GM19025 (cell line): Measurements from ENCODE around the gene CLMN.

Experiments used
- ATAC-seq: cut with Tn5 transposase; IDR thresholded peaks from one replicate; pipeline ENCODE4 v1.9.1; 2021; ENCODE audit warnings: mild to moderate bottlenecking, low read depth, moderate library complexity; ENCODE audit not compliant: unreplicated experiment

Gene CLMN

DNA sequence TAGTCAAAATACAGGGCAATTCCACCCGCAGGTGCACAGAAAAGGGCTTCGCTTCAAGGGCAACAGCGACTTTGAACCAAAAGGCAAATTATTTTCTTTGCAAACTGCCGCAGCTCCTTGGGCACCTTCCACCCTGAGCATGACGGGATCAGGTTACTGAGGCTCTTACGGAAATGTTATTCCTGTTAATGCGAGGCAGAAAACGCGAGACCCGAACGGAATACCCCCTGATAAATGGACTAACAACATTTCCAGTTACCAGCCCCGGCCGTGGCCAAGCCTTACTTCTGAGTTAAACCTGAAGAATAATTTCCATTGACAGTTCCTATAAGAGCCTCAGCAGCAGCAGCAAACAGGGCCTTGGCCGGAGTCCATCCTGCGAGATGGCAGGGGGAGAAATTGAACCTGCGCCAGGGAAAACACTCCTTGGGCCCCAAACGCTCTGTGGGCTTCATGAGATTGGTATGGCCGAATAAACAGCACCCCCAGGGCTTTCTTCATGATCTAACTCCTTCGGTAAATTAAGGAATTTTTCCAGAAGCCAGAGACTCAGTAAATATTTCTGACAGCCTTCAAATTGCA lies 92.3 kb downstream of the CLMN start:
- no peak for ATAC-seq

DNA sequence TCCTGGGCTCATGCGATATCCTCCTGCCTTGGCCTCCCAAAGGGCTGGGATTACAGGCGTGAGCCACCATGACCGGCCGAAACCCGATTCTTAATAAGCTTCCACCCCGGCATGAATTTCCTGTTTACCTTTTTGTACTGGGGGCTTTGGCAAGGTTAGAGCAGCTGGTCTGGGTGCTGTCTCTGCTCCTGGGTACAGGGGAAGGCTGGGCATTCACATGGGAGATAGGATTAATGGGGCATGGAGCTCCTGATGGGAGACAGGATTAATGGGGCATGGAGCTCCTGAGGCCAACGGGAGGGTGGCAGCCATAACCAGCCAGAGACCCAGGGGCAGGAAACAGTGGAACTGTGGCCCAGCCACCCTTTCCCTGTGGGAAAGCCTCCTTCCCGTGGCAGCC lies 92.9 kb downstream of the CLMN start:
- ATAC-seq, result no peak

DNA sequence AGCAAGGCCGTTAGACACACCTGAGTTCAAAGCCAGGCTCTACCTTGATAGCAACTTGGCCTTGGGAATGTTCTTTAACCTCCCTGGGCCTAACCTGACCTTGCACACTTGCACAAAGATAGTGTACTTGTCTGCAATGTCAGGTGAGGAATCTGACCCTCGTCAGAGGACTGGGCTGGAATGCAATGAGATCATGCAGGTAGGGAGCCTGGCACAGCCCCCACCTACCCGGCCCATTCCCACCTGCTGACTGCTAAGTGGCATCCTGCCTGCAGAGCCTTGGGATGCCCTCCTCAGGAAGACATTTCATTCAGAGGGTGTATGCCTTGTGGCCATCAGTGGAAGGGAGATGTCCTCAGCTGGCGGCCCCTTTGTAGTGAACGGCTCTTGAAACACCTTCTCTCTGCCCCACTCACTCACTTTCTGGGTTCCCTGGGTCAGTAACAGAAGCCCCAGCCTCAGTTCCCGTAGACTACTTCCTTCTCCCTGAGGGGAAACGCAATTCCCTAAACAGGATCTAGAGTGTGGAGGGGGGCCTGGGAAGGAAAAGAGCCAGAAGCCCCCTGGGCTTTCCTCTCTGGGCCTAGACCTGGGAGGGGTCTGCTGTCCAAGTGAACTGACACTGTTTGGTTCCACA lies 94.3 kb downstream of the CLMN start:
- no peak for ATAC-seq

DNA sequence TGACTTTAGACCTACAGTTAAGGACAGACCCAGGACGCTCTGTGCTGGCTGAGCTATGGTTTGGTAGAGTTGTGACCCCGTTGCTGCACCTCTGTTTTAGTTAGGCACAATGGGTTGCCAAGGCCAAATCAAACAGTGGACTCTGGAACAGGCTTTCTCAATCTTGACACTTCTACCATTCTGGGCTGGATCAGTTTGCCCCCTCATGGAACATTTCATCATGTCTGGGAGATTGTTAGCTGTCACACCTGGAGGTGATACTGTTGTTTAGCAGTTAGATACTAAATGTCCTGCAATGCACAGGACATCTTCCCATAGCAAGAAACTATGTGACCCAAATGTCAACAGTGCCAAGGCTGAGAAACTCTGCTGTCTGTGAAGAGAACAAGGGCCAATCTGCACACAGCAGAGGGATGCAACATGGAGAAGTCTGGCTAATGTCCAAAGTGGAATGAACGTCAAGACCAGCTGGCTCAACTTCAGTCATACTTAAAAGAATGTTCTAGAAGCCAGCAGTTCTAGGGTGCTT lies 96.8 kb downstream of the CLMN start:
- no peak for ATAC-seq

DNA sequence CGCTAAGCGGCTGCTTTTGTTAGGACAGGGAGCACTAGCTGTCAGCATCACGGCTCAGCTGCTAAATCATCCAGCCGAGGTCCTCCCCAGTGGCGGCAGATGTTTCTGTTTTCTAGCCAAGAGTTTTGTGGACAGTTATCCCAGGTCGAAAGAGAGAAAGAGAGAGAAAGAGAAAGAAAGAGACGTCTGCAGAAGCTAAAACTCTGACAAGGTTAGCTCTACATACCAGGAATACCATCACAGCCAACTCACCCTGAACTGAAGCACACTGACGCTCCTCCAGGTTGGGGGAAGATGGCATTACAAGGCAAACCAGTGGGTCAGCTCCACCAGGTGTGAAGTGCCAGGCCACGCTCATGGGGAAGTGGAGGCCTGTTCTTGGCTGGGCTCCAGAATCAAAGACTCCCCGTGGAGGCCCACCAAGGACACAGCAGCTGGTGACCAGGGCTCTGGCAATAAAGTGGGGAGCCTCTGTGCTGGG lies 97.5 kb downstream of the CLMN start:
- ATAC-seq, result no peak

DNA sequence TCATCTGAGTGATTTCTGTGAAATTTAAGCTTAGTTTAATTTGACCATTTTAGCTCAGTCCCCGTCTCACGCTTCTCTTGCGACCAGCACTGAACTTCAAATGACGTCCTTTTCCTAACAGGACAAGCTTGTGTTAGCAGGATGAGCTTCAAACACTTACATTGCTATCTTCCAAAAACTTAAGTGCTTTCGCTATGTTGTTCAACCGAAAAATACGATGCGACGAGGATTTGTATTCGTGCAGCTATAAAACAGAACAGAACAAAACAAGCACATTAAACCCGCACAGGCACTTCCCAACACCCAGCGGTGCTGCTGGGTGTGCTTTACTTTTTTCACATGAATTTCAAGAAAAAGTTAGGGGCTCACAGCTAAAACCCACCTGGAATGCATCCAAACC lies 98.2 kb downstream of the CLMN start:
- no peak for ATAC-seq

DNA sequence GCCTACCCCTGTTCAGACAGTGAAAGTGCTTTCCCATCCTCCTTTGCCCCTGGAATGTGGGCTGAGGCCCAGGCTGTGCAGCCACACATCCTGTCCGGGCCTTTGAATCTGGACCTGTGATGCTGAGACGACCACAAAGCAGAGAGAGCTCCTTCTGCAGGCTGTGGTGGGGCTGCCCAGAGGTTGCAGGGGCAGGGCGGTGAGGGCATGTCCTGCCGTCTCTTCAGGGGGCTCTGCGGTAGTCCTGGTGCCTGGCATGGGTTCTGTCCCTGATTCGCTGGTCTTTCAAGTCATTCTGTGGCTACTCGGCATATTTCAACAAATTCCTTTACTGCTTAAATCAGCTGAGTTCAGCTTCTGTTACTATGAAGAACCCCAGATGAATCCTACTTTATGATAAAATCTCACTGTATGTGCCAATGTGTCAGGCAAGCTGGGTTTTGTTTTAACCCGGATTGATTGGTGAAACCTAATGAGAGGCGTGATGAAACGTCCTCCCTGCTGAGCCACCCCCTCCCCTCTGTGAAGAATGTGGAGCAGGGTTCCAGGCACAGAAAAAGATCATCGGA lies 99.0 kb downstream of the CLMN start:
- no peak for ATAC-seq

DNA sequence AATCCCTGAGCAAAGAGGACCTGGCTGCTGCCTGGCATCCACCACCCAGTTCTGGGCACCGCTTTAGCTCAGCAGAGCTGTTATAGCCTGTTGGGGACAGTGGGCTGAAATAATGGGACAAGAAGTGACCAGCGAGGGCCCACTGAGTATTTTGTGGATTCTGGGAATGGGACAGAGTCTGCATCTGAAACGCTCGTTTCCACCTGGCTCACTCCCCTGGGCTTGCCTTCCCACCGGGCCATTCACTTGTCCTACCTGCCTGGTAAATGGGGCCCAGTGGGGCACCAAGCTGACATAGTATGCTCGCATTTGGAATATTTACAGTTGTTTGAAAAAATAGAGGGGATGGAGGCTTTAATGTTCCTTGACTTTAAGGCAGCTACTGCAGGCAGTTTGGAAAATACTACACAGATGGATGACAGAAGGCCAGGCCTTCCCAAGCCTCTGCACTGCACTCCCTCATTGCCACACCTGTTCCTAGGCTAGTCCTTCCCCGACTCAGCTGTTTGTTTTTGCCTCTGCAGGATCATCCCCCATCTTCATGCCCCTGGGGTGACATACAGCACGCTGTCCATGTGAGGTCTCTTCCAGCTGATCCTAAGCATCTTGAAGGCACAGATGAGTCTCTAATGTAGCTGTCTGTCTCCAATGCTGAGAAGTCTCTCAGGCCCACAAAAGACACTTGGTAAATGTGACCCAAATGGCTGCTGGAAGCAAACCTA lies 101.1 kb downstream of the CLMN start:
- no peak for ATAC-seq

DNA sequence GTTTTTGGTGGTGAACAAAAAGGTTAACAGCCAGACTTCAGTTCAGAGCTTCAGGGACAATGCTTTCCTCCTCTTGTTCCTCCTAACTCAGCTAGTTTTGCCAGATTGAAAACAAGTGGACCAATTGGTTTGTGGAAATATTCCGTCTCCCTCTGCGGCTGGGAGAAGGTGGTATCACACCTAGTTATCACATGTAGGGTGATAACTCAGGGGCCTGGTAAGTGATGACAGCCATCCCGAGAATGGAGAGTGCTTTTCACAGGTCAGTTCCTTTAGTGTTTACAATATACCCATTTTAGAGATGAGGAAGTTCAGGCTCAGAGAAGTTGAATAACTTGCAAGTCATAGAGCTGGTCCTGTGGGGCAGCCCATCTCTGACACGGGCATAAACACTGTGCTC lies 101.7 kb downstream of the CLMN start:
- no peak for ATAC-seq

DNA sequence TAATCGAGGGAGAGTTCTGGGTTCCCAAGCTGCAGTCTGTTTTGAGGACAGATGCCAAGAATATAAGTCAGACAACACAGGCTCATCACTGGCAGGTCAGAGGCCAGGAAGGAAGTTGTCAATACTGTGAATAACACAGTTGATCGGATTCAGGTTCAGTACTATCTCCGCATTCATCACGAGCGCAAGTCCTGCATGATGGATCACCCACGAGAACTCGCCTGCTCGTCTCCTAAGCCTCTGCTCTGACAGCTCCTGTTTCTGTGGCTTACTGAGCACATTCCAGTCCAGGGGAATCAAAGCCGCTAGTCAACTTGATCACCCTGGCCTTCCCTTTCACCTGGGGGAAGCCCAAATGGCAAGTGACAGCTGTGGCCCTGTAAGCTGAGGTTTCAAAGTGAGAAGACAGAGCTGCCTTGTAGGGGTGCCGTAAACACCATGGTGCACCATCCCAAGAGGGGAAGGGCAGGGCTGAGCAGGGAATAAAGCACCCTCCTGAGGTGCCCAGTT lies 102.3 kb downstream of the CLMN start:
- ATAC-seq, result no peak

DNA sequence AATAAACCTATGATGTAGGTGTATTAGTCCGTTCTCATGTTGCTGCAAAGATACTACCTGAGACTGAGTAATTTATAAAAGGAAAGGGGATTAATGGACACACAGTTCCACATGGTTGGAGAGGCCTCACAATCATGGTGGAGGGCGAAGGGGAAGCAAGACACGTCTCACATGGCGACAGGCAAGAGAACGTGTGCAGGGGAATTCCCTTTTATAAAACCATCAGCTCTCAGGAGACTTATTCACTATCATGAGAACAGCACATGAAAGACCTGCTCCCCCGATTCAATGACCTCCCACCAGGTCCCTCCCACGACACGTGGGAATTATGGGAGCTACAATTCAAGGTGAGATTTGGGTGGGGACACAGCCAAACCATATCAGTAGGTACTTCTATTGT lies 103.7 kb downstream of the CLMN start:
- ATAC-seq, result no peak

DNA sequence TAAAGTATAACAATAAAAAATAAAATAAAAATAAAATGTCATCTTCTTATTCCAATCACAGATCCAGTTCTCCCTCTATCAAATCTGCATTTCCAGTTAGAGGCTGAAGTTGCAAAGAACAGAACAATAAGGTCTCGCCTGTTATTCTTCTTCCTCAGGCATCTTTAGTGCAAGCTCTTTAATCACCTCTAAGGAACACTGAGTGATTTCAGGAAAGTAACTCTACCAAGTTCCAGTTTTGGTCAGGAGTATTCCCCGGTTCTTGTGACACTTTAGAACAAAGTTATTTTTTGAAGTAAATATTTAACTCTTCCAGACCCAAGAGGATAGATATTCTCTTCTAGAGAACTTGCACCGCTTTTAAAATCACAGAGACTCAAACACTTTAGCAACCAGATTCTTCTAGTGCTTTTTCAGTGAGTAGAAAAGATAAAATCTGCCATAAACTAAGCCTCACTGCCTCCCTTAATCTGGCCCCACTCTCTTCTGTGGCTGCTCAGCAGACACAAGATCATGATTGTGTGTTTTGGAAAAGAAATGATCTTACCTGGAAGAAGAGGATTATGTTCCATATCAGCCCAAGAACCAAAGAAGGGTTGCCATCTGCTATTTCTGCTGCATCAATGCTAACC lies 104.5 kb downstream of the CLMN start:
- no peak for ATAC-seq

DNA sequence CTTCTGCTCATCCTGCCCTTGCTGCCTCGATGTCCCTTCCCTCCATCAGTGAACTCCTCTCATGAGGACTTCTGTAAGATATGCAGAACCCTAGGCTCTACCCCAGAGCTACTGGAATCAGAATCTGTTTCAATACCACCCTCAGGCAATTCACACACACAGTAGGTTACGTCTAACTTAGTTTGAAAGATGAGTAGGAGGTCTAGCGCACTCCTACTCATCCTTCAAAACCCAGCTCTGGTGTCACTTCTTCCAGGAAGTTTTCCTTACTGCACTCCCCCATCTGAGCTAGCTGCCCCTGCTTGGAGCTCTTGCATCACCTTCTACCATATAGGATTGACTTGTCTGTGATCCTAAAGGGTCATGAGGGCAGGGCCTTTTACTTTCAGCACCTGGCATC lies 105.9 kb downstream of the CLMN start:
- no peak for ATAC-seq

DNA sequence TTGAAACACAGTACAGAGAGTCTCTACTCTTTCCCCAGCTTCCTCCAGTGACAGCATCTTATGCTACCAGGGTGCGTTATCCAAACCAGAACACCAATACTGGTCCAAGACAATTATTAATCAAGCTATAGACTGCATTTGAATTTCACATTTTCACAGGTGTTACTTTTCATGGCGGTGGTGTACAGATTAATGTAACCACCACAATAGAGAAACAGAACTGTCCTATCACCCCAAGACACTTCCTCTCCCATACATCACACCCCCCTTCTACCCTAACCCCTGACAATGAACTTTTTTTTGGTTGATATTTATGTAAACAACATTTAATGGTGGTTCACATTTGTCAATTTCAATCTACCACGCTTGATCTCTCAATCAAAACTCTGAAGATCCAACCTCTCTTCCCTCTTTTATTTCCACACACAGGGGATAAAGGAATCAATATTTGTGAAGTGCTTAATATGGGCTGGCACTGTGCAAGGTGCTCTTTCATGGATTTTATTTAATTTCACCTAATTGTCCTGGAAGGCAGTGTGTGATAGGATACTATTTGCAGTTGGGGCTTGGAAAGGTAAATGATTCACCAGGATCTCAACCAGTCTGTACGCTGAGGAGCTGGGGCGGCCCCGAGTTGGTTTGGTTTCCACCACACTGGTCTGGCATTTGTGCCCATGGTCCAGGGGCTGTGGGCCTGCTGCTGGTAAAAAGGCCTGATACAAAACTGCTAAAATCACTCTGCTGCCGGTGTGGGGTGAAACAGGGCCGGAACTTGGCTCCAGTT lies 107.8 kb downstream of the CLMN start:
- ATAC-seq, result peak; percentile 63

DNA sequence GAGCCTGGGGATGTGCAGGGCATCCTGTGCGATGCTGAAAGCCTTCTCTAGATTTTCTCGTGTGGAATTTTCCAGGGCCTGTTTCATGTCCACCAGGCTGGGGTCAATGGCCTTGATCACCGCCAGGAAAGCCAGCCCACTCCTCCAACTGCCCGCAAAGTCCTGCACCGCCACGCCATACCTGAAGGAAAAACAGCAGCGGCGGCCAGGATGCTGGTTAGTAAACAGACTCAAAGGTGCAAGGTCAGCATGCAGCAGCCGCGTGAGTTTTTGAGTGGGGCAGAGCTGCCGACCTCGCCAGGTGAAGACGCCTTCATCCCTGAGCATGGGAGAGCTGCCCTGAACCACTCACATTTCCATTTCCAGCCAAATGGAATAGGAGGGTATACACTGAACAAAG lies 109.0 kb downstream of the CLMN start:
- no peak for ATAC-seq

DNA sequence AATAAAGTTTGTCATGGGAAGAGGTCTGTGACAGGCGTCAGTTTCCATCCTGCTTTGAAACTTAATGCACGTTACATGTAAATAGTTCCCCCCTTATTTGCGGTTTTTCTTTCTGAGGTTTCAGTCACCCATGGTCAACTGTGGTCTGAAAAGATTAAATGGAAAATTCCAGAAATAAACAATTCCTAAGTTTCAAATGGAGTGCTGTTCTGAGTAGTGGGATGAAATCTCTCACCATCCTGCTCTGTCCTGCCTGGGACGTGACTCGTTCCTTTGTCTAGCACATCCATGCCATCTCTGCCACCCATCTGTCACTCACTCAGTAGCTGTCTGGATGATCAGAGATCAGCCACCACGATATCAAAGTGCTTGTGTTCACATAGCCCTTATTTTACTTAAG lies 111.1 kb downstream of the CLMN start:
- no peak for ATAC-seq

DNA sequence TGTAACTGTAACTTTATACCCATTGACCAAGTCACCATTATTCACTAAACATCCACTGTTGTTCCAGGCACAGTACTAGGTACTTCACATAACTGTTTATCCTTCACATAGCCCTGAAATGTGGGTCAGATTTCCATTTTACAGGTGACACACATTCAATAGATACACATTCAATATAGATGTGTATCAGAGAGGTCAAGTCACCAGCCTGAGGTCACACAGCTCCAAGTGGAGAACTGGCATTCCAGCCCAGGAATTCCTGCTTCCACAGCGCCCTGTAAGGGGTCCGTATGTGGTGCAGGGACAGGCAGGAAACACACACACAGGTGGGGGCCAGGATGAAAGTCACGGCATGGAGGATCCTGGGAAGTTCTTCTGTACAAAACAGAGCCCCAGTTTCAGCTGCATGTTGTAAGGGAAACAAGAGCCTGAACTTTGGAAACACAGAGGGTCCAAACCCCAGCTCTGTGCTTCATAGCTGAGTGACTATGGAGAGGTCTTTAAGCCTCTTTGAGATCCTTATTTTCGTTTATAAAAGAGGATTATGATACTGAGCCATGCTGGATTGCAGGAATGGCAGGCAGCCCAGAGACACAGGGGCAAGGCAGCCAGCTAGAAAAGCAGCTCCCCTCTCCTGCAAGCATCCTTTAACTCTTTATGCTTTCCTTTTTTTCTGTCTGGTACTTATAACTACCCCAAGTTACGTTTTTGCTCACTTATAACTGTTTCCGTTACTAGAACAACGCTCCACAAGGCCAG lies 112.1 kb downstream of the CLMN start:
- ATAC-seq, result no peak

DNA sequence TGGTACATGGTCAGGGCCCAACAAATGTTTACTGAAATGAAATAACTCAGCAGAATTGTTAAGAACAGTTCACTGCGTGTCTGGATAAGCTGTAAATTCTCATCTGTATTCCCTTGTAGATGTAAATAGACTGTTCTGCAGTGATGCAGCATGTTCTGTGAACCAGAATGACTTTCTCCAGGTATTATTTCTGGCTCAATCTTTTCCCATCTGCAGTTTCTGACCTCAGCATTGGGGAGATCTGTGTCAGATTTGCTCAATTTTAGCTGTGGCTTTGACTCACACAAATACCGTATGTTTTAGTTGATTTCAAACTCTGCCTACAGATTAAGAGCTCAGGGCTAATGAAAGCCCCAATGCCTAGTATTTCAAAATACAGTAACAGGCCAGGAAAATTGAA lies 113.2 kb downstream of the CLMN start:
- ATAC-seq, result no peak

DNA sequence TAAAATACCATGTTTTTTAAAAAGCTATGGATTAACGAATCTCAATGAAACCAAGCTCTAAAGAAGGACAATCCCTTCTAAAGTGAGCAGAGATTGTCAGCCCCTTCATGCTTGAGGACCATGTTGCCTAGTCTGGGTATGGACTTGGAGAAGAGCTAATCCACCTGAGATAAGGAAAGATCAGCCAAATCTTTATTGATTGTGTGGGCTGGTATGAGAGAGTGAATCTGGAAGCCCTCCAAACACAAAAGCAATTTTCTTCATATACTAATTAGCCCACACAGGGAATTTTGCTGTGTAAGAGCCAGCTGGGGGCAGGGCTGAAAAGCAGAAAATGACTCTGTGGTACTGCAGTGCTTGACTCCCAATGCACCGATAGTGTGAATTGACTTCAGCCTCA lies 115.0 kb downstream of the CLMN start:
- ATAC-seq, result no peak
